Neural cell (in vitro differentiated cells): ENCODE results near the gene GRWD1.
"Not testable (repeated sequence)": the region's sequence is repeated elsewhere in the genome, so short reads cannot be mapped to it uniquely, and the experiment has no call there.

Experiments used
- CTCF ChIP-seq: fragments of 450-650 bp; IDR thresholded peaks from 2 replicates; pipeline ENCODE4 v1.5.1; 2014; ENCODE audit warnings: antibody characterized with exemption, mild to moderate bottlenecking, moderate library complexity; ENCODE audit not compliant: poor library complexity, severe bottlenecking
- EZH2 ChIP-seq: fragments of 200-600, 300-800 bp; shearing (Covaris generic), sonication (generic); IDR thresholded peaks from 2 replicates; pipeline ENCODE4 v1.6.1; 2014; ENCODE audit warnings: antibody characterized with exemption, low read length, borderline replicate concordance, mild to moderate bottlenecking; ENCODE audit not compliant: insufficient read depth, poor library complexity, severe bottlenecking
- RAD21 ChIP-seq: fragments of 450-650 bp; conservative IDR thresholded peaks from 2 replicates; pipeline ENCODE4 v1.6.1; 2014; ENCODE audit warnings: antibody characterized with exemption, mild to moderate bottlenecking, moderate library complexity

DNA sequence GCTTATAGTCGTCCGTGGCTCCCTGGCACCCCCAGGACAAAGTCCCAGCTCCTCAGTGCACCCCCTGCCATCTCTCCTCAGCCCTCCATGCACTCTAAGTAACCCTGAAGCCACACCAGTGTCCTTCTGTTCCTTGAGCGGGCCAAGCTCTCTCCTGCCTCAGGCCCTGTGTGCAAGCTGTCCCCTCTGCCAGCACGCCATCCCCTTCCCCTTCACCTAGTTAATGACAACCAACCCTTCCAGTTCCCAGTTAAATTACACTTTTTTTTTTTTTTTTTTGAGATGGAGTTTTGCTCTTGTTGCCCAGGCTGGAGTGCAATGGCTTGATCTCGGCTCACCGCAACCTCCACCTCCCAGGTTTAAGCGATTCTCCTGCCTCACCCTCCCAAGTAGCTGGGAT is 42.7 kb downstream of the GRWD1 start:
- not testable (repeated sequence) for TF ChIP-seq RAD21, CTCF, EZH2
